ENCODE measurements around the gene PRELID2.
A peak's percentile ranks its signal among the peaks of the same experiment; 100 is the strongest.
"Not testable (repeated sequence)": the region's sequence is repeated elsewhere in the genome, so short reads cannot be mapped to it uniquely, and the experiment has no call there.

PRELID2 gene

DNA sequence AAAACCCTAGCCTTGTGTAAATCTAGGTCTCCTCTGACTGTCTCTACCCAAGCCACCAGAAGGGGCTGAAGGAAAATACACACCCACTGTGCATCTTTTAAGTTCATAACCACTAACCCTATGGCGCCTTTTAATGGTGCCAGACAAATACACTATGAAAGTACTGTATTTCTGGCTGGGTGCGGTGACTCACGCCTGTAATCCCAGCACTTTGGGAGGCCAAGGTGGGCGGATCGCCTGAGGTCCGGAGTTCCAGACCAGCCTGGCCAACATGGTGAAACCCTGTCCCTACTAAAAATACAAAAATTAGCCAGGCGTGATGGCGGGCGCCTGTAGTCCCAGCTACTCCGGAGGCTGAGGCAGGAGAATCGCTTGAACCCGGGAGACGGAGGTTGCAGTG lies 1.1 kb upstream of the PRELID2 start:
- not testable (repeated sequence) for DNase-seq

DNA sequence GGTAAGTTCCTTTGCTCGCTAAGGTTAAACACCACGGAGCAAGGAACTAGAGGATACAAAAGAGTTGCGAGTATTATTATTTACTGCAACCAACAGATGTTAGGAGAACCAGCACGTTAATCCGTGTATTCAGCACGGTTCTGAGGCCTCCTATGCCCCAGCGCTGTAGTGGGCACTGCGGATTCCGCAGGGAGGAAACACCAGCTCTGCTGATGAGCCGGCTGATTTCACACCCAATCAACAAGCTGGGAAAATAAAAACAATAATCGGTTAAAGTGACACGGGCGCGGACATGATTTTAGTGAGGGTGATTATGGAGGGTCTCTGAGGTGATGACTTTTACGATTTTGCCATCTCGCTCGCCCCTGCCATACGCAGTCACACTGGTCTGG lies 702 bp upstream of the PRELID2 start:
- DNase-seq, result no peak

DNA sequence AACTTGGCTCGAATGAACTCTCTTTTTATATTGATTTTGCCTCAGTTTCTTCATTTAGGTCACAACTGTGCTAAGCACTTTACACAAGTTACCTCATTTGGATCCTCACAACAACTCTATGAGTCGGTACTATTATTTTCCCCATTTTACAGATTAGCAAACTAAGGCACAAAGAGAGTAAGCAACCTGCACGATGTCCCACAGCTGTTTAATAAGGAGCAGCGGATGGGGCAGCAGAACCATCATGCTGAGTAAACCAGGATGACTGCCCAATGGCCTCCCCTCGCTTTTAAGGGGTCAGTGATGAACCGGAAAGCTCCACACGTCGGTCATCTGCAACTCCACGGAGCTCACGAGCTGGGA lies 607 bp downstream of the PRELID2 start:
- DNase-seq, result no peak

DNA sequence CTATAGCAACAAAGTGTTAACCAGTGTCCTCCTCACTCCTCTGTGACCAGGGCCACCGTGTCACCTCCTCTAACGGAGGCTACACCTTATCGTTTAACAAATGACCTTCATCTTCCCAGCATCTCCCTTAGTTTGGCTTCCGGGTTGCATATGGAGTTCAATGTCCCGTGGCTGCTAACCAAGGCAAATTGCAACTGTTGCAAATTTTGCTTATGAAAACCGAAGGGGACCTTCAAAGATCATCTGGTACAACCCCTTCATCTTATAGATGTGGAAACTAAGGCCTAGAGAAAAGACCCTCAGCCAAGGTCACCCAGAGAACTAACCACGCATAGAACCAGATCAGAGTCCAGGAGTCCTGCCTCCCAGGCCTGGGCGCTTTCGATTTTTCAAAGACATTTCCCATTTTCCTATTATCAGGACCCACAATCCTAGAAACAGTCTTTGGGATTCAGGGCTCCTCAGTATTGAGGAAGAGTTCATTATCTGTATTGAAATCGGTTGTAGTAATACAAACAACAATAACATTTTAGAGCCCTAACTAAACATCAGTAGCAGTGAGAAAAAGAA lies 1.4 kb downstream of the PRELID2 start:
- DNase-seq, result no peak

DNA sequence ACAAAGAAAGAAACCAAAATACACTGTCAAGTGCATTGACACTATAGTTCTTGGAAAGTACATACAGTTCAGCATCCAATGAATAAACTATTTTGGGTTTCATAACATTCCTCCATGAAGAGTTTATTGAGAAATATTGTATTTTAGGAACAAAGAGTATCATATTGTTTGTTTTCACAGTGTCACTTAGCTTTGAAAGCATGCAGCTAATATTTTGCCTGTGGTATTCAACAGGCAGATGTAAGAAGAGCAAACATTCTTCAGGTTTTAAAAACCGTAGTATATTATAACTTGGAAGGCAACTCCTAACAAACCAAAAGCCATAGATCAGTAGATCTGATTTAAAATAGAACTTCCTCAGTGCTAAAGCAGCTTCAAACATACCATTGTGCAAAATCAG lies 4.5 kb downstream of the PRELID2 start:
- DNase-seq, result no peak

DNA sequence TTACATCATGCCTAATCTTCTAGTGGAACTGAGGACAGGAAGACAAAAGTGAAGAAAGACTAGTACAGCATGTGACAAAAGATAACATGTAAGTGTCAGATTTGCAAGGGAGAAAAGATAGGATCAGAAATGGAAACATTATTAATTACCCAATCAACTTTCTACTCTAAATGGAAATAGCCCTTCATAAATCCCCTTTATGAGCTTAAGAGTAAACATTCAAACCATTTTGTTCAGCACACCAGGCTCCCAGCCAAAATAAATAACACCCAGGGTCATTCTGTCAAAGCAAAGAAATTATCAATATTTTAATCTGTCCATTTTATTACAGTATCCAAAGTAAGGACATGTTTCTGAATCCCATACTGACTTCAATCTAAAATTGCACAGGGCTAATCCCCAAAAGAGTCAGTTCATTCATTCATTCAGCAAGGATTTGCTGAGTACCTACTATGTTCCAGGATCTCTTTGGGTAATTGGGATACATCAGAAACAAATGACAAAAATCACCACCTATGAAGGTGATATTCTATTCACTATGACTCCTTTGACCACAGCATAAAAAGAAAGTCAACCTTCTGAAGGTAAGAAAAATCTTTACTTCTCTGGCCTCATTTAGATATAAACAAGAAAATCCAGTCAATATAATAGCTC lies 5.3 kb downstream of the PRELID2 start:
- DNase-seq, result peak; percentile 10

DNA sequence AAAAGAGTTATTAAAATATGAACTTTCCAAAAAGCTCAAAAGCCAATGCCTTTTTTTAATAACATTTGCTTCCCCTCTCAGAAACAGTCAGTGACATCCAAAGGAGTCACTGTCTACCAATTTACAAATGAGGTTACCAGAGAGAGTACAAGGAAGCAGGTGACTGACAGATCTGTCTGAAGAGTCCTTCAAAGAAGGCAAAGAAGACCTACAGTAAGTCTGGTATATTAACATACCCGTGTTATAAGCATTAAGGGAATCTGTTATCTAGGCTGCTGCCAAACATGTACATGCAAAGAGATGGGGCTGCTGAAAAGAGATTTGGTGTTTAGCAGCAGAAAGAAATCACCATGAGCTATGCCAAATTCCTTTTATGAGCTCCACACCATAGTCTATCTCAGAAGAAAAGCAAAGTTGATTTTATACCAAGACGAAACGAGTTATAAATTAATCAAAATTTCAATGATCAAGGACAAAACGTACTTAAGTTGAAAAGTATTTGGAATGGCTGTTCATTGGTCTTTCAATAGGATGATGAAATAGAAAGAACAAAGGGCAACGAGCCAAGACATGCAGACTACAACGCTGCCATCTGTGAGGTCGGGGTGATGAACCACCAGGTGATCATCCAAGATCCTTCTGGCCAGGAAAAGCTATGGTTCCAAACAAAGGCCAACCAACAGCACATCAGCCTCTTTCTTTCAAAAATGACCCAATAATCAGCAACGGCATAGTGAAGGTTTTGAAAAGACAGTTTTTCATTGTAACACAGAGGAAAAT lies 8.1 kb downstream of the PRELID2 start:
- DNase-seq, result peak; percentile 22

DNA sequence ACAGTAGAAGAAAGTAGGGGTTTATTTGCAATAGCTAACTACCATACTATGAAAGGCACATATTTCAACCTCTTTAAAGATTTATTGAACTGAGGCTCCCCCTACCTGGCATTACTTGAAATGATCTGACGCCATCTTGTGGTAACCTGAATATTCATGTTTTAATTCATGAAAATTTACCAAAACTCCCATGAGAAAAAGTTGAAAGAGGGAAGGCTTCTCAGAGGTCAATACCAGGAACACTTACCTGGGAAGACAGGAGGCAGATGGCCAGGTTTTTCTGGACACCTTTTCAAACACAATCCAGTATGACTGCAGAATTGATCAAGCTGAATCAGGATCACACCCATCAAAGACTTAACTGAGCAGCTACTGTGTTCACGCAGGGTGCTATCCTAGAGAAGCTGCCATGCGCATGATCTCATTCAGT lies 9.4 kb downstream of the PRELID2 start:
- DNase-seq, result peak; percentile 38

DNA sequence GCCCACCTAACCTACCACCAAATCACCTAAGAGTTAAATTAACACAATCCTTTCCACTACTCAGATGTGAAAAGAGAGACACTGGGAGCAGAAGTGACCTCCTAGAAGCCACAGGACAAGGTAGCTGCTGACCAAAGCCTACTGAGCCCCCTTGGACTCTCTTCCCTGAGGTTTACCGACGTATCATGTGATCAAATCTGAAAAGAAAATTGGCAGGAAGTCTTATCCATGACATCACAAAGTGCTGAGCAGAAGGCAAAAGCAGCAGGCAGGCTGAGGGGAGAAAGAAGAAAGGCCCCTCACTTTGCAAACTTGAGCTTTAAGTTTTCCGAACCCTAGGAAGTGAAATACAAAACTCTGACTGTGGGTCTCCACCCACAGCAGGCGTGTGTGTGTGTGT lies 11.1 kb downstream of the PRELID2 start:
- DNase-seq, result no peak

DNA sequence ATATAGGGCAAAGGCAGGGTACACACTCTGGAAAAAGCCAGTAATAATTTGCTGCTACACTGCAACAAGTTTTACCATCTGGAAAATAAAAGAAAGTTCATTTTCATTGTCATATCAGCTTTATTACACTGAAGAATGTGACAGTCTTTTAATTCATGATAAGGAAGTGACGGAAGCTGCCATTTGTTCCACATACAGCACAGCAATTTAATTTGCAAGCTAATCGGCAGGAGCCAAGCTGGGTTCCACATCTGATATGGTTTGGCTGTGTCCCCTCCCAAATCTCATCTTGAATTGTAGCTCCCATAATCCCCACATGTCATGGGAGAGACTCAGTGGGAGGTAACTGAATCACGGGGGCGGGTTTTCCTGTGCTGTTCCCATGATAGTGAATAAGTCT lies 16.5 kb downstream of the PRELID2 start:
- no peak for DNase-seq

DNA sequence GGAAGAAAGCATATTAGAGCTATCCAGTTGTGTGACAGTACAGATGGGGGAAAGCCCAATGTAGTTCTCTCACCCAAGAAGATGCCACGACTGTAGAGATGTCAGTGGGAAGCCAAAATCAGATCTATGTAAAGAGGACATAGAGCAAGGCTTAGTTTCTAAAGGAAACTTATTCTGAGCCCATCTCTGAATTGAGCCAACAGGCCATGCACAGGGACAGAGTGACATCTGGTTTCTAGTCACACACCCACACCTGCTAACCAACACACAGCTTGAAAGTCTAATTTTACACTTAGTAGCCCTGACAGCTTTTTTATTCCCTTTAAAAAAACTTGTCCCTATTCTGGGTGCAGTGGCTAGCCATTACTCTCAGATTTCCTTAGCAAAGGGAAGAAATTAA lies 22.3 kb downstream of the PRELID2 start:
- DNase-seq, result no peak

DNA sequence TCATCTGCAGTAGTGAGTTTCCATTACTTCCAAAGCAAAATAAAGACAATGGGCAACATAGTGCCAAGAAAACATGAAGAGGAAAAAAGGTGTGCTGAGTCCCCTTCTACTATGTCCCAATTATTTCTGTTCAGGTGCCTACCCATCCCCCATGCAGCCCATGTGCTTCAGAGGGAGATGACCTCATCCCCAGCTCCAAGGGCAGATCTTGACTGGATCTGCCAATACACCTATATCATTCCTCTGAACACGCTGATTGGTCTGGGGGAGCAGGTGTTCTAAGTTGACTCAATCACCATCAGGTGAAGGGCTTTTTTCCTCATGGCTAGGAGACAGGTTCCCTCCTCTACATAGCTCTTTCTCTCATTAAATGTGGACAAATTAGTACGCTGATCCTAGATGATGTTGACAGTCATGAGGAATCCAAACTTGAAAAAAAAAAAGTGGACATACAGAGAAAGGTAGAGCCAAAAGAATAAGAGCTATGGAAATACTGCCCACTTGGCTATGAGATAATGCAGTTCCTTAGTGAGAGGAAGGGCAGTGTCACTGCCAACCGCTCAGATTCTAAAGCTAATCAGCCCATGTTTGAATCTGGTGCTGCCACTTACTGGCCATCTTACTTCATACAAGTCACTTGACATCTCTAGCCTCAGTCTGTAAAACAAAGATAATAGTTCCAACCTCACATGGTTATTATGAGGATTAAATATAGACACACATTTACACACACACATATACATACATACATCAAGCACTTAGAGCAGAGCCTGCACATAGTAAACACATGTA lies 23.1 kb downstream of the PRELID2 start:
- DNase-seq, result peak; percentile 91

DNA sequence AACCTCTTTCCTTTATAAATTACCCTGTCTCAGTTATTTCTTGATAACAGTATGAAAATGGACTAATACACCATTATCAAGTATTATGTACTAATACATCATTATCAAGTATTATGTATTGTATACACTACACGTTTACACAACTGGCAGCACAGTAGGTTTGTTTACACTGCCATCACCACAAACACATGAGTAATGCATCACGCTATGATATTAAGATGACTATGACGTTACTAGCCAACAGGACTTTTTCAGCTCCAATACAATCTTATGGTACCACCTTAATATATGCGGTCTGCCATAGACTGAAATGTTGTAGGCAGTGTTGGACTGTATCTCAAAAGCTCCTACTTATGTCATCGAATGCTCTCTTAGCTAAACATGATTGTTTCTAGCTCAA lies 28.2 kb downstream of the PRELID2 start:
- no peak for DNase-seq

DNA sequence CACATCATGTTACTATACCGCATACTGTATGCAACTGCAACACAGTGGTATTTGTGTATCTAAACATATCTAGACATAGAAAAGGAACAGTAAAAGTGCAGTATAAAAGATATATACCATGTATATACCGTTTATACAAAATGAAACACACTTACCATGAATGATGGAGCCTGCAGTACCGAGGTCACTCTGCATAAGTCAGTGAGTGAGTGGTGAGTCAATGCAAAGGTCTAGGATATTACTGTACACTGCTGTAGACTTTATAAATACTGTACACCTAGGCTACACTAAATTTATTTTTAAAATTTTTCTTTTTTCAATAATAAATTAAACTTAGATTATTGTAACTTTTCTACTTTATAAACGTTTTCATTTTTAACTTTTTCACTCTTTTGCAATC lies 29.3 kb downstream of the PRELID2 start:
- no peak for DNase-seq

DNA sequence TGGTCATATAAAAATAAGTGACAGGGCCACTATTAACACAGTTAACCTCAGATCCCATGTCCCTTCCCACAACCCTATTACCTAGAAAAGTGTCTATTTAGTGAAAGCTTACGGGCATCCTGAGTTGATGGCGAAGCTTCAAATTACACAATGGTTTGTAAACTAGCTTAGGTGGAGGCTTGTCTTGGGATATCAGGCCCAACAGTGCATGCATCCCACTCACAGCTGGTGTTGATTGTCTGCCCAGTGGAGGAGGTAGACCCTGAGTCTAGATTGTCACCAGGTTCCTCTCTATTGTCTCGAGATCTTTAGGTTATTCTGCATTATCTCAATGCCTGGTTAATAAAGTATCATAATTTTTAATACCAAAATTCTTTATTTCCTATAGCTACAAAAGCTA lies 30.4 kb downstream of the PRELID2 start:
- no peak for DNase-seq

DNA sequence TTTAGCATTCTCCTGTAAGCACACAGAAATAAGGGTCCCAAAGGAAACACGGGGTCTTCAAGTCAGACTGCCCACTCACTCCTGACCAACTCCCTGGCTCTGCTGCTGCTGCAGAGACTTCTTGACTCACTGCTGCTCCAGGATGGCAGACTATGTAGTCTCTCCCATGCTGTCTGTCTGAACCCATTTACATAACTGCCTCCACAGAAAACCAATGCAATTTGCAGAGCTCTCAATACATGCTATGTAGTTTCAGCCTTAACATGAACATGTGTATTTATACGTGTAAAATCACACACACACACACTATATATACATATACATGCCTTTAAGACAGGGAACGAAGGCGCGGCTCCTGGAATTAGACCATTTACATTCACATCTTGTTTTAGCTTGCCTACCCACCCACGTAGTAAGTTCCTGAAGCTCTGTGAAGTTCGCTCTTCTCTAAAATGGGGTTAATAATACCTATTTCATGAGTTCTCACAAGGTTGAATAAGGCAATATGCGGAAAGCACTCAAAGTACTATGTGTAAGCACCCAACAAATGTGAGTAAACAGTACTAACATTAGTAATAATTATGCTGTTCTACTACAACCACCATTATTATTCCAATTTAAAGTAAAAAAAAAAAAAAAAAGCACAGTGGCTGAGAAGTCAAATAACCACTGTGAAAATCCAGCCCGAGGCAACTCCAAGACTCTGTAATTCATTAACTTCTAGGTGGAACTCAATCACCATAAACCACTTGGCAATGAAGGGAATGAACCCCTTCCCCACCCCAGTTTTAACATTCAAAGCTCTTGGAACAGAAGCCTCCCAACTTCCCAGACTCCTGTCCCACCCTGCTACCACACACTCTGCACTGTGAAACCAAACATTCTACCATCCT lies 31.8 kb downstream of the PRELID2 start:
- DNase-seq, result no peak

DNA sequence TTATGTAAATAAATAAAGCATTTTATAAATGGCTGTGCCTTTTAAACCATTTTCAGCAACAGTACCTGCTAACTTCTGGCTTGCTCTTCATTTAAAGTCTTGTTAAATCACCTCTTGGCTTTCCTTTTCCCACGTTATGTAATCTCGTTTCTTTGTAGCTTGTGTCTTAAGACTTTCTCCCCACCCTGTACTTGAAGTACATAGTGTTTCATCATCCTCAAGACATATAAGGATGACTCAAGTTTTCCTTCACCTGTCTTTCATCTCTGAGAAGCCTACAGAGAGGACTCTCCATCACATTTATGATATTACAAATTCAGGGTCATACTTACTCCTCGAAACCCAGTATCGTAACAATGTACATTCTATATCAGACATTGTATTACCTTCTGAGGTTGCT lies 33.9 kb downstream of the PRELID2 start:
- DNase-seq, result no peak

DNA sequence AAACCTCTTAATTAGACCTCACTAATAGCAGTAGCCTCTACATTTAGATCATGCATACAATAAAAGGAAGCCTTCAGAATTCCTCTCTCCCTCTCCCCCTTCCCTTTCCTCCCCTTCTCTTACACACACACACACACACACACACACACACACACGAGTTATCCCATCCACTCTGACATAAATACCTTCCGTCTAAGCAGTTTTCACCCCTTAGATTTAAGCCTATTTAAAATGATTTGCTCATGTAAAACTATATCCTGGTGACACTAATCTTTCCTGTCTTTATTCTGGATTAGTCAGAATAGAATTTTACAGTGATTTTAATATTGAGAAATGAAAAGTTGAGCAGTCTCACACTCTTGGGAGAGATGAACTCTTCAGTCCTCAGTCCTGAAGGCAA lies 35.0 kb downstream of the PRELID2 start:
- no peak for DNase-seq

DNA sequence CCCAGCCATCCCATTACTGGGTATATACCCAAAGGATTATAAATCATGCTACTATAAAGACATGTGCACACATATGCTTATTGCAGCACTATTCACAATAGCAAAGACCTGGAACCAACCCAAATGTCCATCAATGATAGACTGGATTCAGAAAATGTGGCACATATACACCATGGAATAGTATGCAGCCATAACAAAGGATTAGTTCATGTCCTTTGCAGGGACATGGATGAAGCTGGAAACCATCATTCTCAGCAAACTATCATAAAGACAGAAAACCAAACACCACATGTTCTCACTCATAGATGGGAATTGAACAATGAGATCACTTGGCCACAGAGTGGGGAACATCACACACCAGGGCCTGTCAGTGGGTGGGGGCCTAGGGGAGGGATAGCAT lies 36.6 kb downstream of the PRELID2 start:
- not testable (repeated sequence) for DNase-seq

DNA sequence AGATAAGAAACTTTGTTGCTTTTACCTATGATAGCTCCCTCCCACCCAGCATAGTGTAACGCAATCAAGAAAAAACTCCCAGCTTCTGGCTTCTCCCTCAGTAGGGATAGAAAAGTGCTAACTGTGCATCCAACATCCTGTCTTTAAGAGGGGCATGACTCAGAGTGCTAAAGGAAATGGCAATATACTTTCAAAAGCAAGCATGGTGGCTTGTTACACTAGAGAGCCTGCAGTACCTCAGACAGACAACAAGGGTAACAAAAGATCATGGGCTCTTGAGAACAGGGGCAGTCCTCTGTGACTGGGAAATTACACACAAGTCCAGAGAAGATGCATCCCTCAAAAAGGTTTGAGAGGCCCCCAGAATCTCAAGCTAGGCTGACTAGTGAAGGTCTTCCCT lies 37.8 kb downstream of the PRELID2 start:
- peak; percentile 34 for DNase-seq

DNA sequence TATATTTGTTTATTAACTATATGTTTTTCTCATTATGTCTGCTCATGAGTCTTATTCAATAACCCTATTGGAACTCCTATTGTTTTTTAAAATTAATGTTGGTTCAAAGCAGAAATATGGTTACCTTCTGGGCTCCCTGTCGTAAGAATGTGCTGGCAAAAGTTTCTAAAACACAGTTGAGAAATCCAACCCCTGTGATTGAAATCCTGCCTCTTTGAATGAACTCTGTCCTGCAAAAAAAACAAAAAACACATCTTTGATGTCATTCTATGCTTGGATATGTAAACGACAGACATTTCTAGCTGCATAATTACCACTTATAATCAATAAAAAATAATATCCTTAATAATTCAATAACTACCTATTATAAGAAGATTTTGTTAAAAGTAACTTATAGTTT lies 38.8 kb downstream of the PRELID2 start:
- no peak for DNase-seq

DNA sequence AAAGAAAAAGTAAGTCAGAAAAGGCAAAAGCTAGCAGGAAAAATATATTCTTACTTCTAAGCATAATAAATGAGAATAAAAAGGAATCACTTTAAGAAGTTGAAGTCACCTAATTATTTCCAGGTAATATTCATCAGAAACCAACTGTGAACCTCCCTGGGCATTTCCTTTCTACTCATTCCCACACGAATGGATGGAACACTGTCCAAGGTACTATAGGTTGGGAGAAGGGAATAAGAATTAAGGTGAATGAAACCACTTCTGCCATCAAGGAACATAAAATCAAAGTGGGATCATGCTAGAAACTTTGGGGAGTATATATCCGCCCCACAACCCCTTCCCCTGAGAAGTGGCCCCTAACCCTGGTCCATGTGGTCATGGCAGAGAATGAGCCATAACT lies 41.6 kb downstream of the PRELID2 start:
- DNase-seq, result no peak

DNA sequence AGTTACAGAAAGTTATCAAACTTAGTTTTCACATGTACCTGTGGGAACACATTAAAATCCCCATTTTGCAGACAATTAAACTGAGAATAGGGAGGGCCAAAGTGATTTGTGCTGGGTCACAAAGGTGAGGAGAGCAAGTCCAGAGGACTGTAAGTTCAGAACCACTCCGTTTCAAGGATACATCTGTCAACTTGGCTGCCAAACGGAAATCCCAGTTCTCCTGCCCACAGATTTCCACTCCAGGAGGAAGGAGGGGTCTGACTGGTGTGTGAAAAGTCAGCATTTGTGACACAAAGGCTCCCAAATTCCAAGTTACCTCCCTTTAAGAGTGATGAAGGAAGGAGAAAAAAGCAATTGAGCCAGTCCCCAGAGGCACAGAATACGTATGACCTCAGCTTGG lies 42.3 kb downstream of the PRELID2 start:
- DNase-seq, result no peak

Measured in NCI-H510A treated with DMSO at 0.1 percent for 48 hours (cell line).